SK-N-SH treated with all-trans-retinoic acid at 6 μM for 48 hours (cell line): ENCODE data around the gene CDHR3.

ENCODE experiments used
- ARNTL ChIP-seq: fragments of 450-650 bp; formaldehyde crosslinking; IDR thresholded peaks from 2 replicates; pipeline ENCODE4 v1.5.0; 2020; ENCODE audit warnings: low read depth, mild to moderate bottlenecking, moderate library complexity, borderline replicate concordance
- ESRRG ChIP-seq: fragments of 250-450 bp; sonication (Bioruptor Pico); IDR thresholded peaks from 2 replicates; pipeline ENCODE4 v1.6.1; 2021; ENCODE audit warnings: mild to moderate bottlenecking
- RARB ChIP-seq: fragments of 250-450 bp; sonication (Bioruptor Pico); IDR thresholded peaks from 2 replicates; pipeline ENCODE4 v1.8.0; 2021; ENCODE audit warnings: mild to moderate bottlenecking, moderate library complexity
- SNAI2 ChIP-seq: fragments of 250-450 bp; sonication (Bioruptor Pico); IDR thresholded peaks from 2 replicates; pipeline ENCODE4 v1.5.0; 2020; ENCODE audit warnings: mild to moderate bottlenecking, moderate library complexity
- TCF4 ChIP-seq: fragments of 250-450 bp; sonication (Bioruptor Pico); IDR thresholded peaks from 2 replicates; pipeline ENCODE4 v1.8.0; 2021; ENCODE audit warnings: mild to moderate bottlenecking, moderate library complexity, borderline replicate concordance
- ZFP3 ChIP-seq: fragments of 250-450 bp; sonication (Bioruptor Pico); IDR thresholded peaks from 2 replicates; pipeline ENCODE4 v1.5.0; 2020; ENCODE audit warnings: mild to moderate bottlenecking, moderate library complexity
- ZNF565 ChIP-seq: fragments of 450-650 bp; formaldehyde crosslinking; conservative IDR thresholded peaks from 2 replicates; pipeline ENCODE4 v1.5.0; 2020; ENCODE audit warnings: low read depth, mild to moderate bottlenecking, moderate library complexity
- ZNF70 ChIP-seq: fragments of 450-650 bp; formaldehyde crosslinking; IDR thresholded peaks from 2 replicates; pipeline ENCODE4 v1.5.0; 2020; ENCODE audit warnings: mild to moderate bottlenecking, moderate library complexity
- ZNF8 ChIP-seq: fragments of 450-650 bp; formaldehyde crosslinking; IDR thresholded peaks from 2 replicates; pipeline ENCODE4 v1.5.0; 2020; ENCODE audit warnings: mild to moderate bottlenecking, moderate library complexity
- TF ChIP-seq, protein P1 (sequence below): fragments of 250-450 bp; sonication (Bioruptor Pico); IDR thresholded peaks from 2 replicates; pipeline ENCODE4 v1.8.0; 2020; ENCODE audit warnings: mild to moderate bottlenecking, moderate library complexity, borderline replicate concordance
- TF ChIP-seq, protein P2 (sequence below): fragments of 250-450 bp; sonication (Bioruptor Pico); IDR thresholded peaks from 2 replicates; pipeline ENCODE4 v1.5.0; 2020; ENCODE audit warnings: mild to moderate bottlenecking, moderate library complexity

DNA sequence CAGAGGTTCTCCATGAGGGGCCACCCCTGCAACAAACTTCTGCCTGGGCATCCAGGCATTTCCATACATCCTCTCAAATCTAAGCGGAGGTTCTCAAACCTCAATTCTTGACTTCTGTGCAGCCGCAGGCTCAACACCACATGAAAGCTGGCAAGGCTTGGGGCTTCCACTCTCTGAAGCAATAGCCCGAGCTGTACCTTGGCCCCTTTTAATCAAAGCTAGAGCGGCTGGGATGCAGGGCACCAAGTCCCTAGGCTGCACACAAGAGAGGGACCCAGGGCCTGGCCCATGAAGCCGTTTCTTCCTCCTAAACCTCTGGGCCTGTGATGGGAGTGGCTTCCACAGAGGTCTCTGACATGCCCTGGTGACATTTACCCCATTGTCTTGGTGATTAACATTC lies 43.8 kb downstream of the CDHR3 start:
- TF ChIP-seq, protein P1, sequence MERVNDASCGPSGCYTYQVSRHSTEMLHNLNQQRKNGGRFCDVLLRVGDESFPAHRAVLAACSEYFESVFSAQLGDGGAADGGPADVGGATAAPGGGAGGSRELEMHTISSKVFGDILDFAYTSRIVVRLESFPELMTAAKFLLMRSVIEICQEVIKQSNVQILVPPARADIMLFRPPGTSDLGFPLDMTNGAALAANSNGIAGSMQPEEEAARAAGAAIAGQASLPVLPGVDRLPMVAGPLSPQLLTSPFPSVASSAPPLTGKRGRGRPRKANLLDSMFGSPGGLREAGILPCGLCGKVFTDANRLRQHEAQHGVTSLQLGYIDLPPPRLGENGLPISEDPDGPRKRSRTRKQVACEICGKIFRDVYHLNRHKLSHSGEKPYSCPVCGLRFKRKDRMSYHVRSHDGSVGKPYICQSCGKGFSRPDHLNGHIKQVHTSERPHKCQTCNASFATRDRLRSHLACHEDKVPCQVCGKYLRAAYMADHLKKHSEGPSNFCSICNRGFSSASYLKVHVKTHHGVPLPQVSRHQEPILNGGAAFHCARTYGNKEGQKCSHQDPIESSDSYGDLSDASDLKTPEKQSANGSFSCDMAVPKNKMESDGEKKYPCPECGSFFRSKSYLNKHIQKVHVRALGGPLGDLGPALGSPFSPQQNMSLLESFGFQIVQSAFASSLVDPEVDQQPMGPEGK = no peak
- TF ChIP-seq RARB (CRISPR knock-in tag) (no peak), ZNF70 (no peak), ZFP3 (CRISPR knock-in tag) (no peak), TCF4 (CRISPR knock-in tag) (no peak), ARNTL (CRISPR knock-in tag) (no peak), ESRRG (CRISPR knock-in tag) (no peak), ZNF8 (CRISPR knock-in tag) (no peak), ZNF565 (CRISPR knock-in tag) (no peak), SNAI2 (CRISPR knock-in tag) (no peak)
- TF ChIP-seq, protein P2, sequence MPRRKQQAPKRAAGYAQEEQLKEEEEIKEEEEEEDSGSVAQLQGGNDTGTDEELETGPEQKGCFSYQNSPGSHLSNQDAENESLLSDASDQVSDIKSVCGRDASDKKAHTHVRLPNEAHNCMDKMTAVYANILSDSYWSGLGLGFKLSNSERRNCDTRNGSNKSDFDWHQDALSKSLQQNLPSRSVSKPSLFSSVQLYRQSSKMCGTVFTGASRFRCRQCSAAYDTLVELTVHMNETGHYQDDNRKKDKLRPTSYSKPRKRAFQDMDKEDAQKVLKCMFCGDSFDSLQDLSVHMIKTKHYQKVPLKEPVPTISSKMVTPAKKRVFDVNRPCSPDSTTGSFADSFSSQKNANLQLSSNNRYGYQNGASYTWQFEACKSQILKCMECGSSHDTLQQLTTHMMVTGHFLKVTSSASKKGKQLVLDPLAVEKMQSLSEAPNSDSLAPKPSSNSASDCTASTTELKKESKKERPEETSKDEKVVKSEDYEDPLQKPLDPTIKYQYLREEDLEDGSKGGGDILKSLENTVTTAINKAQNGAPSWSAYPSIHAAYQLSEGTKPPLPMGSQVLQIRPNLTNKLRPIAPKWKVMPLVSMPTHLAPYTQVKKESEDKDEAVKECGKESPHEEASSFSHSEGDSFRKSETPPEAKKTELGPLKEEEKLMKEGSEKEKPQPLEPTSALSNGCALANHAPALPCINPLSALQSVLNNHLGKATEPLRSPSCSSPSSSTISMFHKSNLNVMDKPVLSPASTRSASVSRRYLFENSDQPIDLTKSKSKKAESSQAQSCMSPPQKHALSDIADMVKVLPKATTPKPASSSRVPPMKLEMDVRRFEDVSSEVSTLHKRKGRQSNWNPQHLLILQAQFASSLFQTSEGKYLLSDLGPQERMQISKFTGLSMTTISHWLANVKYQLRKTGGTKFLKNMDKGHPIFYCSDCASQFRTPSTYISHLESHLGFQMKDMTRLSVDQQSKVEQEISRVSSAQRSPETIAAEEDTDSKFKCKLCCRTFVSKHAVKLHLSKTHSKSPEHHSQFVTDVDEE = no peak
